Bronchial epithelial cell (primary cell): ENCODE data around the gene ANKMY1. TPM values are rescaled to one million over a fixed set of nuclear protein-coding genes. Genes with fewer than 3 reads are reported as not detected.

Experiments used
- DNase-seq: peaks from one replicate; pipeline ENCODE4 v3.0.0-alpha.2; 2010; ENCODE audit warnings: low read depth
- FAIRE-seq: peaks from 2 replicates; lab custom pipeline; 2011; peaks lifted over from hg19 to GRCh38; lab: Jason Lieb, UNC
- H3K27me3 ChIP-seq: 2 replicates; pipeline ENCODE4 v1.5.1; 2011; ENCODE audit warnings: low read length; ENCODE audit not compliant: control insufficient read depth, insufficient read depth
- H3K36me3 ChIP-seq: 2 replicates; pipeline ENCODE4 v1.5.1; 2011; ENCODE audit warnings: low read length; ENCODE audit not compliant: control insufficient read depth, insufficient read depth
- H3K4me3 ChIP-seq: 2 replicates; pipeline ENCODE4 v1.5.1; 2011; ENCODE audit warnings: mild to moderate bottlenecking, low read depth, low read length, control low read depth
- CTCF ChIP-seq: IDR thresholded peaks from 2 replicates; pipeline ENCODE4 v1.5.1; 2011; ENCODE audit warnings: mild to moderate bottlenecking, moderate library complexity, low read length, control low read depth, inconsistent platforms; ENCODE audit not compliant: insufficient read depth, severe bottlenecking
- total RNA-seq: library from RNA; depleted of rRNA; stranded (reverse); fragments of >200 nt; gene quantifications from 2 replicates; pipeline ENCODE4 v1.2.1, GENCODE V29; 2014

The ANKMY1 gene
- total RNA-seq, 1 donor from 2014 or later = 15.8 TPM

DNA sequence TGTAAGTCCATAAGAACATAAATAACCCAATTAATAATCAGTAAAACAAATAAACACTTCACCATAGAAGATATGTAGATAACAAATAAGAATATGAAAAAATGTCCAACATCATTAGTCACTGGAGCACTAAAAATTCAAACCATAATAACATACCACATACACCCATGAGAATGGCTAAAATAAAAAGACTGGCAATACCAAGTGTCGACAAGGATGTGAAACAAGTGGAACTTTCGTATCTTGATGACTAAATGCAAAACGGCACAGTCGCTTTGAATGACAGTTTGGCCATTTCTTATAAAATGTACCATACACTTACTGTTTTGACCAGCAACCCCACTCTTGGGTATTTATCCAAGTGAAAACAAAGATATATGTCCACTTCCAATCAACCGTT is 26.8 kb downstream of the ANKMY1 start:
- no peak for DNase-seq
- H3K27me3 ChIP-seq = no peaks in the 10 kb centered on the region
- no peak for TF ChIP-seq CTCF
- no peak overlapping the region for H3K4me3 ChIP-seq
- no peak for FAIRE-seq
- H3K36me3 ChIP-seq = peaks cover 3% of the 10 kb centered on the region

DNA sequence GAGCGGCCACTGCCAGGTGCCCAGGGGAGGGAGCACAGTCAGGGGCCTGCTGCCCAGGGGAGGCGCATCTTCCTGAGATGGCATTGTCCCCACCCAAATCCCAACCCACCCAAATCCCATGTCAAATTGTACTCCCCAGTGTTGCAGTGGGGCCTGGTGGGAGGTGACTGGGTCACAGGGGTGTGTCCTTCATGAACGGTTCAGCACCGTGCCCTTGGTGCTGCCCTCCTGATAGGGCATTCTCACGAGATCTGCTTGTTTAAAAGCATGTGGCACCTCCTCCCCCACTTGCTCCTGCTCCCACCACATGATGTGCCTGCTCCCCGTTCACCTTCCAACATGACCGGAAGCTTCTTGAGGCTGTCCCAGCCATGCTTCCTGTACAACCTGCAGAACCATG is 27.6 kb downstream of the ANKMY1 start:
- Histone ChIP-seq H3K4me3 (no peak overlapping the region), H3K36me3 (peaks cover 7% of the 10 kb centered on the region), H3K27me3 (no peaks in the 10 kb centered on the region)
- DNase-seq (no peak), FAIRE-seq (no peak)
- TF ChIP-seq CTCF = no peak

DNA sequence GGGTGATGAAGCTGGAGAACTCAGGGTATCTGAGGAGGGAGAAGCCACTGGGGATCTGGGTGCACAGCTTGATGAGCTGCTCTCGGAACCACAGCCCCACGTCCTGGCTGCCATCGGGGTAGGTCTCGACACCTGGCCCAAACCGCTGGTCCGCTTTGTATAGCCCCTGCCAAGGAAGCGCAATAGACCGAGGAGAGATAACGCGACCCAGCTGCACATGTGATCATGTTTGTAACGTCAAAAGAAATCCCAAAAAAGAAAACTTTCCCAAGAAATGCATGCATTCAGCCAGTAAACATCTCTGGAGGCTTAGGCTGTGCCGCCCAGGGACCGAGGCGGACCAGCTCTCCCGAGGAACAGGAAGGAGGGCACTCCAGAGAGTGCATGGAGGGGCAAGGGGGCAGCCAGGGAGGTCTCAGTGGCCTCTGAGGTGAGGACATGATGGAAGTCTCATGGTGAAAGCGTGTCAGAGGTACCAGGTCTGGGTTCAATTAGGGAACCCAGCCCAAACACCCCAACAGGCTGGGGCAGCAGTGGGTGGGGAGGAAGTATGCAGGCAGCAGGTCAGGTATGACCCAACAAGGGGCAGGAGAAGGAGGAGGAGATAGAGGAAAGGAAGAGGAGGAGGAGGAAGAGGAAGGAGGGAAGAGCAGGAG is 28.3 kb downstream of the ANKMY1 start:
- Histone ChIP-seq H3K36me3 (peaks cover 8% of the 10 kb centered on the region), H3K4me3 (no peak overlapping the region), H3K27me3 (no peaks in the 10 kb centered on the region)
- DNase-seq = no peak
- TF ChIP-seq CTCF = no peak
- FAIRE-seq = no peak

DNA sequence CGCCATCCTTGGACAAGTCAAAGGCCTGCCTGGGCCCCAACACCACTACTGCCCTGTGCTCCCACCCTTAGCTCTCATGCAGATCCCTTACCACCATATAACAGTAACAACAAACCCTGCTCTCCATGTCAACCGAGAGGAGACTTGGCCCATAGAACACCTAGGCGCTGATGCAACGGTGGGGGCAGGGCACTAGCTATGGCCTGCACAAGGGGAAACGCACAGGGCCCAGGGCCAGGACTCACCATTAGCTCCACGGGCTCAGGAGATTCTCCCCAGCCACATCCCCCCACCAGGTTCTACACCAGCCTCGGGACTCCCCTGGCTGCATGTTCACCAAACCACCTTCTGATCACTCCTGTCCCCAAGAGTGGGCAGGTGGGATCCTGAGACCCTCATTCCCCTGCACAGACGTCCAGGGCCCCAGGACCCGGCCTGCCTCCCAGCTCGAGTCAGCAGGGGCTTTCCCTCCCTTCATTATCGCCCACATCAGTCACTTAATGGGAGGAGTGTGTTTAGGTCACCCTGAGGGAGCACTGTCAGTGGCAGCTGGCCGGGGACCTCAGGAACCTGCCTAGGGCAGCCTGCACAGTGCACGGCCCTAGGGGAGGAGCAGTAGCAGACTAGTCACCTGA is 29.3 kb downstream of the ANKMY1 start:
- FAIRE-seq = no peak
- DNase-seq = no peak
- Histone ChIP-seq H3K27me3 (no peaks in the 10 kb centered on the region), H3K36me3 (peaks cover 15% of the 10 kb centered on the region), H3K4me3 (no peak overlapping the region)
- TF ChIP-seq CTCF = no peak

- Histone ChIP-seq H3K27me3 (no peaks in the 10 kb centered on the region), H3K36me3 (peaks cover 17% of the 10 kb centered on the region), H3K4me3 (no peak overlapping the region)
- TF ChIP-seq CTCF = no peak
- DNase-seq (no peak), FAIRE-seq (peak; percentile 87)
Measured at GRCh38 chr2:240527153-240527750, 30.5 kb downstream of the ANKMY1 start.
